ENCODE data around the gene TRIP13. TPM values are rescaled to one million over a fixed set of nuclear protein-coding genes. Genes with fewer than 3 reads are reported as not detected.

The TRIP13 gene
- total and polyA plus RNA-seq, 2 experiments from 2014 or later, result 9.2 to 9.4 TPM

- 92% methylated on average over 12 of the region's 12 CpGs for WGBS (ENCODE audit: low lambda C conversion rate, missing lambda C conversion rate)
- H3K27ac ChIP-seq, result no peak overlapping the region
- H3K4me1 ChIP-seq (ENCODE audit: insufficient read depth), result no peaks in the 10 kb centered on the region
- H3K4me2 ChIP-seq, result no peak overlapping the region
- no peak overlapping the region for H3K4me3 ChIP-seq
- H3K36me3 ChIP-seq (replicated peaks; ENCODE audit: insufficient read depth, low read depth), result no peaks in the 10 kb centered on the region
- H3K79me2 ChIP-seq, result no peaks in the 10 kb centered on the region
- H3K9me2 ChIP-seq (replicated peaks; ENCODE audit: insufficient read depth), result no peaks in the 10 kb centered on the region
- no peaks in the 10 kb centered on the region for H3K9me3 ChIP-seq (ENCODE audit: low read depth)
- DNase-seq (ENCODE audit: low spot score), result no peak
- H3K27me3 ChIP-seq, result no peaks in the 10 kb centered on the region
- no peak for TF ChIP-seq CTCF (IDR thresholded peaks at IDR 0.05; ENCODE audit: poor library complexity)
- no peak for TF ChIP-seq EZH2phosphoT487 (IDR thresholded peaks at IDR 0.05; ENCODE audit: low read depth, severe bottlenecking, unreplicated experiment)
- no peaks in the 10 kb centered on the region for H4K20me1 ChIP-seq (ENCODE audit: insufficient read depth, poor library complexity, severe bottlenecking)
- H2AFZ ChIP-seq, result no peak overlapping the region
These were observed 12.5 kb downstream of the TRIP13 start for GRCh38 chr5:905139-905642.

- WGBS (ENCODE audit: low lambda C conversion rate, missing lambda C conversion rate), result 96% methylated on average over 7 of the region's 7 CpGs
- H3K36me3 ChIP-seq (replicated peaks; ENCODE audit: insufficient read depth, low read depth), result no peaks in the 10 kb centered on the region
These were observed 14.8 kb downstream of the TRIP13 start for GRCh38 chr5:907366-907910.

GRCh38 chr5:908172-908571 lies 15.5 kb downstream of the TRIP13 start:
- no peak overlapping the region for H3K4me2 ChIP-seq
- no peaks in the 10 kb centered on the region for H3K27me3 ChIP-seq
- no peak overlapping the region for H3K4me3 ChIP-seq
- H3K9me2 ChIP-seq (replicated peaks; ENCODE audit: insufficient read depth), result no peaks in the 10 kb centered on the region
- H3K79me2 ChIP-seq, result no peaks in the 10 kb centered on the region
- no peak for TF ChIP-seq EZH2 (IDR thresholded peaks at IDR 0.05; ENCODE audit: borderline replicate concordance)
- TF ChIP-seq CTCF (IDR thresholded peaks at IDR 0.05; ENCODE audit: poor library complexity), result no peak
- no peak for TF ChIP-seq EZH2phosphoT487 (IDR thresholded peaks at IDR 0.05; ENCODE audit: low read depth, severe bottlenecking, unreplicated experiment)
- no peak for DNase-seq (ENCODE audit: low spot score)
- no peak overlapping the region for H2AFZ ChIP-seq
- no peaks in the 10 kb centered on the region for H3K4me1 ChIP-seq (ENCODE audit: insufficient read depth)
- WGBS (ENCODE audit: low lambda C conversion rate, missing lambda C conversion rate), result 97% methylated on average over 16 of the region's 16 CpGs
- no peaks in the 10 kb centered on the region for H4K20me1 ChIP-seq (ENCODE audit: insufficient read depth, poor library complexity, severe bottlenecking)
- no peaks in the 10 kb centered on the region for H3K36me3 ChIP-seq (replicated peaks; ENCODE audit: insufficient read depth, low read depth)
- no peak overlapping the region for H3K27ac ChIP-seq
- no peaks in the 10 kb centered on the region for H3K9me3 ChIP-seq (ENCODE audit: low read depth)

More at GRCh38 chr5:907366-907910, 14.8 kb downstream of the TRIP13 start:
- no peaks in the 10 kb centered on the region for H4K20me1 ChIP-seq (ENCODE audit: insufficient read depth, poor library complexity, severe bottlenecking)
- DNase-seq (ENCODE audit: low spot score), result no peak
- H3K4me2 ChIP-seq, result no peak overlapping the region
- no peaks in the 10 kb centered on the region for H3K27me3 ChIP-seq
- no peak overlapping the region for H3K4me3 ChIP-seq
- H3K4me1 ChIP-seq (ENCODE audit: insufficient read depth), result no peaks in the 10 kb centered on the region
- H3K9me2 ChIP-seq (replicated peaks; ENCODE audit: insufficient read depth), result no peaks in the 10 kb centered on the region
- H3K9me3 ChIP-seq (ENCODE audit: low read depth), result no peaks in the 10 kb centered on the region
- TF ChIP-seq CTCF (IDR thresholded peaks at IDR 0.05; ENCODE audit: poor library complexity) (no peak), EZH2phosphoT487 (IDR thresholded peaks at IDR 0.05; ENCODE audit: low read depth, severe bottlenecking, unreplicated experiment) (no peak), EZH2 (IDR thresholded peaks at IDR 0.05; ENCODE audit: borderline replicate concordance) (no peak)
- no peak overlapping the region for H2AFZ ChIP-seq
- H3K27ac ChIP-seq, result no peak overlapping the region
- no peaks in the 10 kb centered on the region for H3K79me2 ChIP-seq
